Hepatocyte (in vitro differentiated cells): ENCODE measurements around the gene THSD4. TPM values are rescaled to one million over a fixed set of nuclear protein-coding genes. Genes with fewer than 3 reads are reported as not detected.
"Not testable (repeated sequence)": the region's sequence is repeated elsewhere in the genome, so short reads cannot be mapped to it uniquely, and the experiment has no call there.

Experiments
- DNase-seq: peaks from one replicate; pipeline ENCODE4 v3.0.0-alpha.2; 2016; ENCODE audit warnings: low spot score
- H2AFZ ChIP-seq: fragments of 200-600 bp; sonication (generic); 2 replicates; pipeline ENCODE4 v1.6.0; 2016; ENCODE audit warnings: antibody characterized with exemption, mild to moderate bottlenecking
- H3K27ac ChIP-seq: fragments of 200-600 bp; sonication (generic); 2 replicates; pipeline ENCODE4 v1.5.1; 2016; ENCODE audit warnings: mild to moderate bottlenecking
- H3K27me3 ChIP-seq: fragments of 200-600 bp; sonication (generic); 2 replicates; pipeline ENCODE4 v1.6.1; 2016
- H3K36me3 ChIP-seq: fragments of 200-600 bp; sonication (generic); replicated peaks from 2 replicates; pipeline ENCODE4 v1.5.1; 2016; ENCODE audit warnings: low read depth; ENCODE audit not compliant: insufficient read depth
- H3K4me1 ChIP-seq: fragments of 200-600 bp; sonication (generic); 2 replicates; pipeline ENCODE4 v1.5.1; 2016; ENCODE audit warnings: mild to moderate bottlenecking, moderate library complexity; ENCODE audit not compliant: insufficient read depth
- H3K4me2 ChIP-seq: fragments of 200-600 bp; sonication (generic); 2 replicates; pipeline ENCODE4 v1.6.0; 2016
- H3K4me3 ChIP-seq: fragments of 200-600 bp; sonication (generic); 2 replicates; pipeline ENCODE4 v1.5.1; 2016; ENCODE audit warnings: mild to moderate bottlenecking
- H3K79me2 ChIP-seq: fragments of 200-600 bp; sonication (generic); 2 replicates; pipeline ENCODE4 v1.6.0; 2017; ENCODE audit warnings: mild to moderate bottlenecking
- H3K9me2 ChIP-seq: fragments of 200-600 bp; sonication (generic); replicated peaks from 2 replicates; pipeline ENCODE4 v1.6.0; 2017; ENCODE audit warnings: mild to moderate bottlenecking; ENCODE audit not compliant: insufficient read depth
- H3K9me3 ChIP-seq: fragments of 200-600 bp; sonication (generic); 2 replicates; pipeline ENCODE4 v1.5.1; 2016; ENCODE audit warnings: low read depth, mild to moderate bottlenecking
- H4K20me1 ChIP-seq: fragments of 200-600 bp; sonication (generic); 2 replicates; pipeline ENCODE4 v1.6.0; 2016; ENCODE audit warnings: mild to moderate bottlenecking; ENCODE audit not compliant: insufficient read depth, poor library complexity, severe bottlenecking
- CTCF ChIP-seq: fragments of 200-600 bp; sonication (generic); IDR thresholded peaks from 2 replicates; pipeline ENCODE4 v1.5.1; 2016; ENCODE audit warnings: antibody characterized with exemption, mild to moderate bottlenecking; ENCODE audit not compliant: poor library complexity
- EZH2 ChIP-seq: fragments of 200-600 bp; sonication (generic); IDR thresholded peaks from 2 replicates; pipeline ENCODE4 v1.6.1; 2016; ENCODE audit warnings: antibody characterized with exemption, mild to moderate bottlenecking, borderline replicate concordance
- EZH2phosphoT487 ChIP-seq: fragments of 200-600 bp; sonication (generic); IDR thresholded peaks from one replicate; pipeline ENCODE4 v1.6.1; 2018; ENCODE audit warnings: antibody characterized with exemption, mild to moderate bottlenecking, low read depth, moderate library complexity; ENCODE audit not compliant: unreplicated experiment, severe bottlenecking
- WGBS: methylation state at CpG from one replicate; pipeline ENCODE4 v1.1.6; 2016; ENCODE audit warnings: low lambda C conversion rate; ENCODE audit errors: missing lambda C conversion rate; 5-methylcytosine and 5-hydroxymethylcytosine counted together
- polyA plus RNA-seq: library from polyadenylated mRNA; unstranded; fragments of >200 nt; fragmentation: Nextera tagmentation; extraction: Ambion mirVana; gene quantifications from 2 replicates; pipeline ENCODE4 v1.2.1, GENCODE V29; 2016
- total RNA-seq: library from RNA; depleted of rRNA; stranded (reverse); fragments of >200 nt; gene quantifications from 2 replicates; pipeline ENCODE4 v1.2.3, GENCODE V29; 2014

THSD4 gene
- total and polyA plus RNA-seq, 2 experiments from 2014 or later = 4.3 to 7.0 TPM

- Histone ChIP-seq H3K4me1 (no peaks in the 10 kb centered on the region), H3K4me3 (no peak overlapping the region), H3K27ac (no peak overlapping the region), H3K9me2 (no peaks in the 10 kb centered on the region), H4K20me1 (no peaks in the 10 kb centered on the region), H3K9me3 (no peaks in the 10 kb centered on the region), H3K79me2 (no peaks in the 10 kb centered on the region), H3K27me3 (no peaks in the 10 kb centered on the region), H3K4me2 (no peak overlapping the region), H2AFZ (no peak overlapping the region), H3K36me3 (no peaks in the 10 kb centered on the region)
- 83% methylated on average over 3 of the region's 3 CpGs for WGBS
- TF ChIP-seq EZH2 (no peak), CTCF (no peak), EZH2phosphoT487 (no peak)
- no peak for DNase-seq
Measured at GRCh38 chr15:71393383-71393782, 278.1 kb downstream of the THSD4 start.

GRCh38 chr15:71396536-71397125 lies 281.4 kb downstream of the THSD4 start:
- Histone ChIP-seq H3K36me3 (no peaks in the 10 kb centered on the region), H3K4me3 (no peak overlapping the region), H4K20me1 (no peaks in the 10 kb centered on the region), H3K79me2 (no peaks in the 10 kb centered on the region), H3K27ac (no peak overlapping the region), H3K9me3 (no peaks in the 10 kb centered on the region), H3K27me3 (no peaks in the 10 kb centered on the region), H3K4me2 (no peak overlapping the region), H2AFZ (no peak overlapping the region), H3K4me1 (no peaks in the 10 kb centered on the region), H3K9me2 (no peaks in the 10 kb centered on the region)
- 79% methylated on average over 8 of the region's 8 CpGs for WGBS
- DNase-seq = no peak
- no peak for TF ChIP-seq EZH2
- TF ChIP-seq EZH2phosphoT487 = no peak
- TF ChIP-seq CTCF = no peak

GRCh38 chr15:71397377-71397776 lies 282.1 kb downstream of the THSD4 start:
- H4K20me1 ChIP-seq = no peaks in the 10 kb centered on the region
- no peak overlapping the region for H3K4me2 ChIP-seq
- H3K36me3 ChIP-seq = no peaks in the 10 kb centered on the region
- no peaks in the 10 kb centered on the region for H3K79me2 ChIP-seq
- WGBS = 89% methylated on average over 2 of the region's 2 CpGs
- H2AFZ ChIP-seq = no peak overlapping the region
- H3K9me3 ChIP-seq = no peaks in the 10 kb centered on the region
- no peak for DNase-seq
- H3K27ac ChIP-seq = no peak overlapping the region
- no peaks in the 10 kb centered on the region for H3K4me1 ChIP-seq
- H3K4me3 ChIP-seq = no peak overlapping the region
- TF ChIP-seq EZH2 (no peak), EZH2phosphoT487 (no peak), CTCF (no peak)
- H3K9me2 ChIP-seq = no peaks in the 10 kb centered on the region
- no peaks in the 10 kb centered on the region for H3K27me3 ChIP-seq

GRCh38 chr15:71400294-71400693 lies 285.0 kb downstream of the THSD4 start:
- Histone ChIP-seq H3K4me1 (no peaks in the 10 kb centered on the region), H3K9me2 (no peaks in the 10 kb centered on the region), H3K9me3 (no peaks in the 10 kb centered on the region), H3K36me3 (no peaks in the 10 kb centered on the region), H4K20me1 (no peaks in the 10 kb centered on the region), H3K27me3 (no peaks in the 10 kb centered on the region), H3K4me3 (no peak overlapping the region), H3K27ac (no peak overlapping the region), H2AFZ (no peak overlapping the region), H3K4me2 (no peak overlapping the region), H3K79me2 (no peaks in the 10 kb centered on the region)
- 48% methylated on average over 3 of the region's 3 CpGs for WGBS
- no peak for DNase-seq
- TF ChIP-seq EZH2 (no peak), CTCF (no peak), EZH2phosphoT487 (no peak)

- not testable (repeated sequence) for DNase-seq, H2AFZ ChIP-seq, H3K27me3 ChIP-seq, H3K79me2 ChIP-seq, H3K27ac ChIP-seq, H4K20me1 ChIP-seq, H3K4me1 ChIP-seq, H3K36me3 ChIP-seq, H3K4me2 ChIP-seq, H3K4me3 ChIP-seq, H3K9me3 ChIP-seq, H3K9me2 ChIP-seq
- 94% methylated on average over 3 of the region's 3 CpGs for WGBS
Measured at GRCh38 chr15:71401728-71402127, 286.5 kb downstream of the THSD4 start.
